Cerebellar cortex (tissue), 1 donor: ENCODE results near the gene NDUFB10.
"Not testable (repeated sequence)": the region's sequence is repeated elsewhere in the genome, so short reads cannot be mapped to it uniquely, and the experiment has no call there.

Source experiments
- DNase-seq: peaks from one replicate; pipeline ENCODE4 v3.0.0-alpha.2; 2015; ENCODE audit warnings: low spot score

Gene NDUFB10

DNA sequence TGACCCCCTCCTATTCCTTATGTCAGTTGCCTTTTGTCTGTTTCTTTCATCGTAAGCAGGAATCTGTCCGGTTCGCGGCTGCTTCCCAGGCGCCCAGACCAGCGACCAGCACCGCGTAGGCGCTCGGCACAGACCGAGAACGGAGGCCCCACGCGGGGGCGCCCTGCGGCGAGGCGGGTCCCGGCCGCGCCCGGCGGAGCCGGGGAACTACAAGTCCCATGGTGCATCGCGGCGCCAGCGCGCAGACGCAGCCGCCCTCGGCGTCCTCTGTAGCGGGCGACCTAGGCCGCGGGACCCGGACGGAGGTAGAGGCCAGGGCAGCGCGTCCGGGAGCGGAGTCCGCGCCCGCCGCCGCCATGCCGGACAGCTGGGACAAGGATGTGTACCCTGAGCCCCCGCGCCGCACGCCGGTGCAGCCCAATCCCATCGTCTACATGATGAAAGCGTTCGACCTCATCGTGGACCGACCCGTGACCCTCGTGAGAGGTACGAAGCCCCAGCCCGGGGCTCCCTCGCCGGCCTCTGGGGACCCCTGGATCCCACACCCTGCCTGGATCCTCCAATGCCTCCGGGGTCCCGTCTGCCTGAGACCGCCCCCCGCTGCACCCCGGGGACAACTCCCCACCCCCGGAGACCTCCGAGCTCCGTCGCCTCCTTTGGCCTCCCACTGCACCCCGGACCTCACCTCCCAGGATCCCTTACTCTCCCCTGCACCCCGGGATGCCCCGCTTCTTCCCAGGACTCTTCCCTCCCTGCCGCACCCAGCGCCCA, at the start of gene NDUFB10:
Gene NDUFB10 (plus strand): TSS at position 270 of the 771 bp plus-strand sequence. CDS start 87 bp downstream, at position 357.
- peak; percentile 83 for DNase-seq

GRCh38 chr16:1909561-1910231, 49.6 kb upstream of the NDUFB10 start:
- DNase-seq = no peak

DNA sequence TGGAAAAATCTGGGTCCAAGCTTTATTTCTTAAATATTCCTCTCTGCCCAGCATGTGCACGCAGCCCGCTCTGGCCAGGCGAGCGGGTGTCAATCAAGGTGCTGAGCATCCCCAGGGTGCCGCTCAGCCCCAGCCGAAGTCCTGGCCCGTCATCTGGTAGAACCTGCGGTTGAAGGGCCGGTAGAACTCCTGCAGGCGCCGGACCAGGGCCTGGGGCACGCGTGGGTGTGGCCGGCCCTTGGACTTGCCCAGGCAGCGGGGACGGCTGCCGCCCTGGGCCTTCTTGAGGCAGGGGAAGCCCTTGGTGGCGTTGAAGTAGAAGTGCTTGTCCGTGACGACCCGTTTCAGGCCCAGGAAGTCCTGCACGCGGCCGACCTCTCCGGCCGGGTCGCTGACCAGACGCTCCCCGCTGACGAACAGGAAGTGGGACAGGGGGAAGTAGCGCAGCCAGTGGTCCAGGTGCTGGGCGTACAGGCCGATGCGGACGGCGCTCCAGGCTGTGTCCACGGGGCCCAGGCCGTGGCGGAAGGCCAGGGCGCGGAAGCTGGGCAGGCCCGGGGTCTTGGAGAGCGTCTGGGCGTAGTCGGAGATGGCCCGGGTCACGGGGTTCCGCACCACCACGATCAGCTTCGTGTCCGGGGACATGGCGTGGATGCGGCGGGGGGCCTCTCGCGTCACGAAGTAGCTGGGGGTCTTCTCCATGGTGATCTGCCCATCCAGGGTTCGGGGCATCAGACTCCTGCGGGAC, 47.7 kb upstream of the NDUFB10 start:
- no peak for DNase-seq

DNA sequence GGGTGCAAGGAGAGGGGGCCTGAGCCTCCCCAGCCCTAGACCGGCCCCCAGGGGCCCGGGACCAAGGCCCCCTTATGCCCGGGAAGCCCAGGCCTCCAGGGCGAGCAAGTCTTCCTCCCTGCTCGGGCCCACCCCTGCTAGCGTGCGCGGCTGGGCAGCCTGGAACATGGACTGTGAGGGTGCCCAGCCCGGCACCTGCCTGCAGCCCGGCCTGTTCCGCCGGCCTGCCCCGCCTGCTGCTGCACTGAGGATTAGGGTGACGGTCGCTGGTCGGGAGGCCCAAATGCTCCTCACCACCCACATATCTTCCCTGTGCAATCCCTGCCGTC, 47.2 kb upstream of the NDUFB10 start:
- no peak for DNase-seq

- DNase-seq = no peak
Measured at GRCh38 chr16:1913327-1914083, 45.8 kb upstream of the NDUFB10 start.

- no peak for DNase-seq
Measured at GRCh38 chr16:1914084-1914608, 45.2 kb upstream of the NDUFB10 start.

- no peak for DNase-seq
Measured at GRCh38 chr16:1914988-1915387, 44.4 kb upstream of the NDUFB10 start.

- no peak for DNase-seq
Measured at GRCh38 chr16:1915732-1916639, 43.4 kb upstream of the NDUFB10 start.

DNA sequence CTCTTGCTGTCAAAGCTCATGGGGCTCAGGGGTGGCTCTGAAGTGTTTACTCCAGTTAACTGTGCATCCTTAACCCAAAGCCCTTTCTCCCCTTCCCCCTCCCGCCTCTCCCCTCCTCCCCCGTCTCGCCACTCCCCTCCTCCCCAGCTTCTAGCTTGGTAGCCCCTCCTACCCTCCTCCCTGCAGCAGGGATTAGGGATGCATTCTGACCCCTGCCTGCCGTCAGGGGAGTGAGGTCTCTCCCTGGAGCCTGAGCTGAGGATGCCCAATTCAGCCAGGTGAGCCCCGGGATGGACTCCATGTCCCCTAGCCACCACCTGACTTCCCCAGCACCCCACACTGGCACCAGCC, 42.7 kb upstream of the NDUFB10 start:
- no peak for DNase-seq

- DNase-seq = no peak
Measured at GRCh38 chr16:1917056-1917664, 42.2 kb upstream of the NDUFB10 start.

DNA sequence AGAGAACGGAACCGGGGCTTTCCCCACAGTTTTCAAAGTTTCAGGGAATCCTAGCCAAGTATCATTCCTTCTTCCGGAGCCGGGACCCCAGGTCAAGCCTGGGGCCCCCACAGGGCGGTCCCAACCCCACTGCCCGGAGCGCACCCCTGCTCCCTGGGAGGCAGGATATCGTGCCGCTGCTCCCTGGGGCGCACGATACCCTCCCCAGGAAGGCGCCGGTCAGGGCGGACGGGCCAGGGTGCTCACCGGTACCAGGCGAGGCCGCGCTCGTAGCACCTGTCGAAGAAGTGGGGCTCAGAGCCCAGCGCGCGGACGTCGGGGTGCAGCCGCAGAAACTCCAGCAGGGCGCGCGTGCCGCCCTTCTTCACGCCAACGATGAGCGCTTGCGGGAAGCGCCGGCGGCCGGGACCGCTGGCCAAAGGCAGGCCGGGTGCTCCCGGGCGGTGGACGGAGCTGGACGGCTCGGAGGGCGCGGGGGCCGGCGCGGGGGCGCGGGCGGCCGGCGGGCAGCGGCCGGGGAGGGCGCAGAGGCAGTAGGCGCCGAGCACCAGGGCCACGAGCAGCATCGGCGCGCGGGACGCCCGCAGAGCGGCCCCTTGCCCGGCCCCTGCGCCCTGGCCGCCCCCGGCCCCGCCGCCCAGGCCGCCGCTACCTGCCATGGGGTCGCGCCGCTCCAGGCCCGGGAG, 41.5 kb upstream of the NDUFB10 start:
- no peak for DNase-seq

DNA sequence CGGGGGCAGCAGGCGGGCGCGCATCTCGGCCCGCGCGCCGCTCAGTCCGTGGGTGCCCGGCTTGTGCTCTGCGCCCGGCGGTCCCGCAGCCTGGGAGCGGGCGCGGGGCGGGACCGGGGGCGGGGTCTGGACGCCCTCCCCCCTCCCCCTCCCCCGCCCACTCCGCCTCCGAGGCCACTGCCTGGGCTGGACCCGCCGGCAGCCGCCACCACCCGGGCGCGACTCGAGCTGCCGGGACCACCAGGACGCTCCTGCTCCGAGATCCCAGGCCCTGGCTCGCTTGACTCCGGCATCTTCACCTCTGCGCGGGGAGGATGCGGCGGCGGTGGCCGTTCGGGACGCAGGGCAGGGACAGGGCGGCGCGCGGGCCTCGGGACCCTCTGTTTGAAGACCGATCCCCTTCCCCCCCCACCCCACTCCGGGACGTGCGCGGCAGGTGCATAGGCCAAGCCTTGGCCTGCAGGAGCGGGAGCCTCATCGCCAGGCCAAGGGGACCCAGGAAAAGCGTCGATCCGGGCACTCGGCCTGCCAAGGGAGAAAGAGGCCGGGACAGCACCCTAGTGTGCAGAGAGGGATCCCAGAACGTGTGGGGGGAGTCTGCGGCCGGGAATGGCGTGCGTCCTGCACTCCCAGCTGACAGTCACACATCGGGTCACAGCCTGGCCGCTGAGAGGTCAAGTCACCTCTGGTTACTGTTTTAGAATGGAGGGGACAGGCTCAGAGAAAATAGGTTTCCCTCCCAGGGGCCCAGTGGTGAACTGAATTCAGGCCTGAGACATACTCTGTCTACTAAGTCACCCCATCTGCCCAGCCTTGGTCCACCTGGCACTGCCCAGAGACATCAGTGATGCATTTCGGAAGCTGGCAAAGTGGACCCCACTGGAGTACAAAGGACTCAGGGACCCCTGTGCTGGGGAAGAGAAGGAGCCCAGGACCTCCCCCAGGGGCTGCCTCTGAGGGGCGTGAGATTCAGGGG, 40.7 kb upstream of the NDUFB10 start, which contains the start of gene HS3ST6:
Gene HS3ST6 (minus strand): TSS at position 65 of the 976 bp plus-strand sequence. CDS start 92 bp downstream, outside the sequence.
- no peak for DNase-seq

DNA sequence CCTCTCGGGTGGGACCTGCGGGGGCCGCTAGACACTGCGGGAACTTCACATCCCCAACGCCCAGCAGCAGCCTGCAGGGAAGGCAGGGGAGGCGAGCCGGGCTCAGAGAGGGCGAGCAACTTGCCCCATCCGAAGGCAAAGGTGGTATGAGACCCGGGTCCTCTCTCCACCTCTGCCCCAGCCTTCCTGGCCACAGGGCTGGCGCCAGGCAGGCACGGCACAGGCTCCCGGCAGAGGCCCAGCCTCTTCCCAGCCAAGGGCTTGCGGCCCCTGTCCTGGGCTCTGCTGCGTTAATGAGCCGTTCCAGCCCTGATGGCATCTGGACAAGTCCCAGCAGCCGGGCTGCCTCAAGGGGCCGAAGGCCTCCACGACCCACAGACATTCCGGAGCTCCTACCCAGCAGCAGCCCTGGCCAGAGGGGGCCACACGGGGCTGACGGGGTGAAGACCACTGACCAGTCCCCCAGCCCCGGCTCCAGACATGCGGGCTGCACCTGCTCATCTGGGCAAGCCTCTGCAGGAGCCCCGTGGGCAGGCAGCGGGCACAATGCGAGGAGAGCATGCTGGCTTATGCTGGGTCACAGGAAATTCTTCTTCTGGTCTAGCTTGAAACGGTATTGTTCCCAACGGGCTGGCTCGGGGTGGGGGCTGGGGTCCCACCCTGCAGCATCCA, 39.9 kb upstream of the NDUFB10 start:
- DNase-seq = no peak

- not testable (repeated sequence) for DNase-seq
Measured at GRCh38 chr16:1920122-1920521, 39.2 kb upstream of the NDUFB10 start.

DNA sequence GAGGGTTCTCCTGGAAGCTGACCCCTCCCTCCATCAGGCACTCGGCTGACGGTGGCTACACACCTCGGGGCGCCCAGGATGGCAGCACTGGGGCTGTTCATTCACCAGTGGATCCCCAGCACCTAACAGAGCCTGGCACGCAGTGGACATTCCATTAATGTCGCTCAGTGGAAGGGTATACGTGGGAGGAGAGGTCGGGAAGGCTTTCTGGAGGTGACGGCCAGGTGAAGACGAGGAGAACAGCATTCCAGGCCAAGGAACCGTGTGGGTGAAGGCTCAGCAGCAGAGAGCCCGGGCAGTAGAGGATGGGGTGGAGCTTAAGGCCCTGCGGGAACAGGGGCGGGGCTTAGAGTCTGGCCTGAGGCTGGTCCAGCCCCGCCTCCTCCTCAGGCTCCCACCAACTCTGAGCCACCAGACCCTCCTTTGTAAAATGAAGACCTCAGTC, 38.6 kb upstream of the NDUFB10 start:
- DNase-seq = peak; percentile 64

DNA sequence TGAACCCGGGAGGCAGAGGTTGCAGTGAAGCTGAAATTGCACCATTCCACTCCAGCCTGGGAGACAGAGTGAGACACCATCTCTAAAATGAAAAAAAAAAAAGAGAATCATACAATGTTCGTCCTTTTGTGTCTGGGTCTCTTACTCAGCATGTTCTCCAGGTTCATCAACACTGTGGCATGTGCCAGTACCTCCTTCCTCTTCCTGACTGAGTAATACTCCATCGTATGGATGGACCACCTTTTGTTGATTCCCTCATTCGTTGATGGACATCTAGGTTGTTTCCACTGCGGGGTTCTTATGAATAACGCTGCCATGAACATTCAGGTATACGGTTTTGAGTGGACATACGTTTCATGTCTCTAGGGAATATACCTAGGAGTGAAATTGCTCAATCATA, 37.0 kb upstream of the NDUFB10 start:
- DNase-seq = no peak

DNA sequence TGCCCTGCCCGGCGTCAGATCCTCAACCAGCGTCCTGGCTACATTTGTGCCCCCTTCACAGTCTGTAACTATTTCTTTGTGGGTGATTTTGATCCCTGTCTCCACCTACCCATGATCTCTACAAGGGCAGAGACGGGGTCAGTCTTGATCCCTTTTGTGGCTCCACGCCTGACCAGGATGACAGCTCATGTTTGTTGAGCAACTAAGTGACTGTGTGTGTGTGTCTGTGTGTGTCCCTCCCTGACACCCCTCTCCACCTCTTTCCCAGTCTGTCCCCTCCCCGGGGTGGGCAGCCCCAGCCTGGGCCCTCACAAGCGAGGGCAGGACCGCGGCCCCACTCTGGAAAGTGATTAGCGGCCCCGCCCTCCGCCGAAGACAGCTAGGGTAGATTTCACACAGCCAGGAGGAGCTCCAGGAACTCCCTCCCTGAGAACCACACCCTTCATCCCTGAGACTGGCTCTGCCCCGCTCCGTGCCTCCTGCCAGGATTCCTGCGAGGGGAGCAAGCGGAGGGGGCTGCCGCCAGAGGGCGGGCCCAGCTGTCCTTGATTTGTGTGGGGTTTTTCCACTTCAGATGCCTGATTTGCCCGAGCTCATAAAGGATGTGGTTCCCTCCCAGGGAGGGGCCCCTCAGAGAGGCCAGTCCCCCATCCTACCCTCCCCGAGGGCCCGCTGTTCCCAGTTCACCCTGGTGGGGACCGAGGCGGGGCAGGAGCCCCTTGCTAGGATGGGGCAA, 35.9 kb upstream of the NDUFB10 start:
- peak; percentile 63 for DNase-seq
